RPMI7951 (cell line): ENCODE measurements around the gene TNFRSF18. TPM values are rescaled to one million over a fixed set of nuclear protein-coding genes. Genes with fewer than 3 reads are reported as not detected.

ENCODE experiments used
- total RNA-seq: library from RNA; depleted of rRNA; stranded (reverse); fragments of >200 nt; shearing (Covaris generic); gene quantifications from 2 replicates; pipeline ENCODE4 v1.2.3, GENCODE V29; 2014; rRNA removed

Gene TNFRSF18
- total RNA-seq, 1 experiment from 2014 or later = not detected

Other genes with a start within 250 kb of the TNFRSF18 start
- 68.1 and 71.6 TPM in 2 replicates for gene NOC2L, start 247.3 kb downstream of the TNFRSF18 start, total RNA-seq
- gene KLHL17, start 246.0 kb downstream of the TNFRSF18 start, total RNA-seq = 5.0 and 5.4 TPM in 2 replicates
- gene PLEKHN1, start 240.1 kb downstream of the TNFRSF18 start, total RNA-seq = 0.60 and 0.88 TPM in 2 replicates
- gene PERM1, start 224.5 kb downstream of the TNFRSF18 start, total RNA-seq = 0.12 TPM in 1 of 2 replicates, not detected in the other
- 0.39 and 0.48 TPM in 2 replicates for gene HES4, start 206.5 kb downstream of the TNFRSF18 start, total RNA-seq
- gene ISG15, start 193.1 kb downstream of the TNFRSF18 start, total RNA-seq = 77.9 and 78.8 TPM in 2 replicates
- gene AGRN, start 186.5 kb downstream of the TNFRSF18 start, total RNA-seq = 42.8 and 64.0 TPM in 2 replicates
- gene RNF223, start 132.3 kb downstream of the TNFRSF18 start, total RNA-seq = not detected in 2 replicates
- gene C1orf159, start 90.5 kb downstream of the TNFRSF18 start, total RNA-seq = 10.3 and 16.2 TPM in 2 replicates
- gene TTLL10, start 32.7 kb downstream of the TNFRSF18 start, total RNA-seq = not detected in 2 replicates
- 0.10 TPM in 1 of 2 replicates, not detected in the other for gene TNFRSF4, start 7.6 kb upstream of the TNFRSF18 start, total RNA-seq
- 74.4 and 80.5 TPM in 2 replicates for gene SDF4, start 25.4 kb upstream of the TNFRSF18 start, total RNA-seq
- gene B3GALT6, start 25.6 kb upstream of the TNFRSF18 start, total RNA-seq = 13.9 and 18.2 TPM in 2 replicates
- gene C1QTNF12, start 40.1 kb upstream of the TNFRSF18 start, total RNA-seq = not detected in 2 replicates
- 54.3 and 61.9 TPM in 2 replicates for gene UBE2J2, start 67.3 kb upstream of the TNFRSF18 start, total RNA-seq
- gene SCNN1D, start 73.8 kb upstream of the TNFRSF18 start, total RNA-seq = 0.39 and 0.84 TPM in 2 replicates
- 10.3 and 19.1 TPM in 2 replicates for gene ACAP3, start 101.3 kb upstream of the TNFRSF18 start, total RNA-seq
- 15.7 and 27.4 TPM in 2 replicates for gene PUSL1, start 102.0 kb upstream of the TNFRSF18 start, total RNA-seq
- gene INTS11, start 118.1 kb upstream of the TNFRSF18 start, total RNA-seq = 62.6 and 75.4 TPM in 2 replicates
- gene CPTP, start 118.2 kb upstream of the TNFRSF18 start, total RNA-seq = 18.7 and 23.9 TPM in 2 replicates
- 0.48 and 0.68 TPM in 2 replicates for gene TAS1R3, start 124.7 kb upstream of the TNFRSF18 start, total RNA-seq
- 24.0 and 36.5 TPM in 2 replicates for gene DVL1, start 142.8 kb upstream of the TNFRSF18 start, total RNA-seq
- gene MXRA8, start 152.0 kb upstream of the TNFRSF18 start, total RNA-seq = 4.0 and 4.1 TPM in 2 replicates
- gene AURKAIP1, start 168.6 kb upstream of the TNFRSF18 start, total RNA-seq = 141 and 204 TPM in 2 replicates
- 62.8 and 66.2 TPM in 2 replicates for gene CCNL2, start 192.7 kb upstream of the TNFRSF18 start, total RNA-seq
- 227 and 241 TPM in 2 replicates for gene MRPL20, start 200.7 kb upstream of the TNFRSF18 start, total RNA-seq
- not detected in 2 replicates for gene ANKRD65, start 214.7 kb upstream of the TNFRSF18 start, total RNA-seq
- gene VWA1, start 229.1 kb upstream of the TNFRSF18 start, total RNA-seq = 5.6 and 5.7 TPM in 2 replicates
- gene ATAD3C, start 243.1 kb upstream of the TNFRSF18 start, total RNA-seq = not detected in 2 replicates